Measurements from ENCODE around the gene RSAD2. TPM values are rescaled to one million over a fixed set of nuclear protein-coding genes. Genes with fewer than 3 reads are reported as not detected.

The RSAD2 gene
- total and polyA plus RNA-seq, 9 of the 15 experiments (the other 6 are each of a cell fraction or from before 2014, with no cell fraction given), result 0.15 to 1.4 (median 0.28) TPM

DNA sequence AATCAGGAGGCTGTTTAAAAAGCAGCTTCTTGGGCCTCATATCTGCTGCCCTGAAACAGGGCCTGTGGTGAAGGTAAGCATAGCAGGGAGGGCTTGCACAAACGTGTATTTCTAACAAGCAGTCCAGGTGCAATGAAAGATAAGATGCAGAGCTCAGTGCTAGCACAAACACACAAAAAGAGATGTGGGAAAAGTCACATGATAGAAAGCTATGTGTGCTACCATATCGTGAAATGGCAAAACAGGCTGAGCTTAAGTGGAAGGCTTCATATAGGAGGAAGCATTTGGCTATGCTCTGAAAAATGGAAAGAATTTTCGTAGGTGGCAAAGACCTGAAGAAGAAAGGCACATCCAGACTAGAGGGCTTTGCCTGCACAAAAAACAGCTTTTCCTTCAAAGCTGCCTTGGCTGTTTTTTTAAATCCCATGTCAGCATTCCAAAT is 10.2 kb downstream of the RSAD2 start (continued):
- TF ChIP-seq, protein P1, sequence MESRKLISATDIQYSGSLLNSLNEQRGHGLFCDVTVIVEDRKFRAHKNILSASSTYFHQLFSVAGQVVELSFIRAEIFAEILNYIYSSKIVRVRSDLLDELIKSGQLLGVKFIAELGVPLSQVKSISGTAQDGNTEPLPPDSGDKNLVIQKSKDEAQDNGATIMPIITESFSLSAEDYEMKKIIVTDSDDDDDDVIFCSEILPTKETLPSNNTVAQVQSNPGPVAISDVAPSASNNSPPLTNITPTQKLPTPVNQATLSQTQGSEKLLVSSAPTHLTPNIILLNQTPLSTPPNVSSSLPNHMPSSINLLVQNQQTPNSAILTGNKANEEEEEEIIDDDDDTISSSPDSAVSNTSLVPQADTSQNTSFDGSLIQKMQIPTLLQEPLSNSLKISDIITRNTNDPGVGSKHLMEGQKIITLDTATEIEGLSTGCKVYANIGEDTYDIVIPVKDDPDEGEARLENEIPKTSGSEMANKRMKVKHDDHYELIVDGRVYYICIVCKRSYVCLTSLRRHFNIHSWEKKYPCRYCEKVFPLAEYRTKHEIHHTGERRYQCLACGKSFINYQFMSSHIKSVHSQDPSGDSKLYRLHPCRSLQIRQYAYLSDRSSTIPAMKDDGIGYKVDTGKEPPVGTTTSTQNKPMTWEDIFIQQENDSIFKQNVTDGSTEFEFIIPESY (CRISPR knock-in tag; IDR thresholded peaks at IDR 0.05), result peak; percentile 60; the same call in 1 of the 2 replicates
- no peak for TF ChIP-seq KDM2B (CRISPR knock-in tag; IDR thresholded peaks at IDR 0.05)
- peak; percentile 92 for TF ChIP-seq EP300 (IDR thresholded peaks at IDR 0.05; ENCODE audit: low read length)
- peak; percentile 60; the same call in 1 of the 2 replicates for TF ChIP-seq ZNF239 (CRISPR knock-in tag; IDR thresholded peaks at IDR 0.05)
- no peak for TF ChIP-seq ZNF655 (CRISPR knock-in tag; IDR thresholded peaks at IDR 0.05)
- TF ChIP-seq JUNB (CRISPR knock-in tag; conservative IDR thresholded peaks at IDR 0.05), result 0 out of 2 replicates have a peak, but pooled peaks have one; percentile 9
- peak; percentile 34; the same call in 1 of the 2 replicates for TF ChIP-seq KLF6 (CRISPR knock-in tag; IDR thresholded peaks at IDR 0.05; ENCODE audit: borderline replicate concordance)
- TF ChIP-seq HCFC1 (IDR thresholded peaks at IDR 0.05; ENCODE audit: low read depth, low read length), result 0 out of 2 replicates have a peak, but pooled peaks have one; percentile 15
- TF ChIP-seq, protein P2, sequence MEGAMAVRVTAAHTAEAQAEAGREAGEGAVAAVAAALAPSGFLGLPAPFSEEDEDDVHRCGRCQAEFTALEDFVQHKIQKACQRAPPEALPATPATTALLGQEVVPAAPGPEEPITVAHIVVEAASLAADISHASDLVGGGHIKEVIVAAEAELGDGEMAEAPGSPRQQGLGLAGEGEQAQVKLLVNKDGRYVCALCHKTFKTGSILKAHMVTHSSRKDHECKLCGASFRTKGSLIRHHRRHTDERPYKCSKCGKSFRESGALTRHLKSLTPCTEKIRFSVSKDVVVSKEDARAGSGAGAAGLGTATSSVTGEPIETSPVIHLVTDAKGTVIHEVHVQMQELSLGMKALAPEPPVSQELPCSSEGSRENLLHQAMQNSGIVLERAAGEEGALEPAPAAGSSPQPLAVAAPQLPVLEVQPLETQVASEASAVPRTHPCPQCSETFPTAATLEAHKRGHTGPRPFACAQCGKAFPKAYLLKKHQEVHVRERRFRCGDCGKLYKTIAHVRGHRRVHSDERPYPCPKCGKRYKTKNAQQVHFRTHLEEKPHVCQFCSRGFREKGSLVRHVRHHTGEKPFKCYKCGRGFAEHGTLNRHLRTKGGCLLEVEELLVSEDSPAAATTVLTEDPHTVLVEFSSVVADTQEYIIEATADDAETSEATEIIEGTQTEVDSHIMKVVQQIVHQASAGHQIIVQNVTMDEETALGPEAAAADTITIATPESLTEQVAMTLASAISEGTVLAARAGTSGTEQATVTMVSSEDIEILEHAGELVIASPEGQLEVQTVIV (CRISPR knock-in tag; IDR thresholded peaks at IDR 0.05; ENCODE audit: borderline replicate concordance), result no peak
- peak; percentile 91 for TF ChIP-seq GATAD2A (IDR thresholded peaks at IDR 0.05)
- peak; percentile 86 for TF ChIP-seq RAD51 (IDR thresholded peaks at IDR 0.05; ENCODE audit: borderline replicate concordance, low read depth)
- no peak for TF ChIP-seq ILK (tag; IDR thresholded peaks at IDR 0.05; ENCODE audit: borderline replicate concordance, low read depth)
- peak; percentile 31; the same call in 1 of the 2 replicates for TF ChIP-seq ZNF134 (CRISPR knock-in tag; conservative IDR thresholded peaks at IDR 0.05)
- peak; percentile 64 for TF ChIP-seq HMGN3 (IDR thresholded peaks at IDR 0.05; ENCODE audit: borderline replicate concordance, extremely low read depth, insufficient read length, low read depth, low read length)
- TF ChIP-seq ZBTB1 (CRISPR knock-in tag; IDR thresholded peaks at IDR 0.05; ENCODE audit: borderline replicate concordance, low read depth), result no peak
- no peak for TF ChIP-seq FOSL1 (tag; conservative IDR thresholded peaks at IDR 0.05)
- no peak for TF ChIP-seq KLF1 (tag; IDR thresholded peaks at IDR 0.05)
- no peak for TF ChIP-seq PHF20 (IDR thresholded peaks at IDR 0.05; ENCODE audit: partially characterized antibody)
- peak; percentile 20 to 52; a peak in 1 of 4 replicates for TF ChIP-seq FOXA3 (CRISPR knock-in tag; conservative IDR thresholded peaks at IDR 0.05 in 1 of 2, IDR thresholded peaks at IDR 0.05 in 1 of 2)
- TF ChIP-seq ARID1B (IDR thresholded peaks at IDR 0.05), result peak; percentile 97
- peak; percentile 66; the same call in 1 of the 2 replicates for TF ChIP-seq ZNF589 (CRISPR knock-in tag; IDR thresholded peaks at IDR 0.05; ENCODE audit: low read depth)
